Neural progenitor cell (in vitro differentiated cells): ENCODE measurements around the gene PHOSPHO1. TPM values are rescaled to one million over a fixed set of nuclear protein-coding genes. Genes with fewer than 3 reads are reported as not detected.
A peak's percentile ranks its signal among the peaks of the same experiment; 100 is the strongest.
"Not testable (repeated sequence)": the region's sequence is repeated elsewhere in the genome, so short reads cannot be mapped to it uniquely, and the experiment has no call there.

Source experiments
- DNase-seq: peaks from one replicate; pipeline ENCODE4 v3.0.0-alpha.2; 2016; ENCODE audit warnings: low spot score
- H2AFZ ChIP-seq: fragments of 200-600 bp; sonication (generic); replicated peaks from 2 replicates; pipeline ENCODE4 v1.6.1; 2016; ENCODE audit warnings: antibody characterized with exemption
- H3F3A ChIP-seq: fragments of 200-600 bp; sonication (generic); 2 replicates; pipeline ENCODE4 v1.6.1; 2016; ENCODE audit warnings: antibody characterized with exemption, low read depth
- H3K27ac ChIP-seq: fragments of 200-600 bp; sonication (generic); 2 replicates; pipeline ENCODE4 v1.5.1; 2016; ENCODE audit warnings: mild to moderate bottlenecking
- H3K27me3 ChIP-seq: fragments of 200-600 bp; sonication (generic); 2 replicates; pipeline ENCODE4 v1.6.1; 2016; ENCODE audit warnings: mild to moderate bottlenecking, moderate library complexity
- H3K36me3 ChIP-seq: fragments of 200-600 bp; sonication (generic); 2 replicates; pipeline ENCODE4 v1.5.1; 2016
- H3K4me1 ChIP-seq: fragments of 200-600 bp; sonication (generic); 2 replicates; pipeline ENCODE4 v1.6.1; 2016; ENCODE audit warnings: mixed run types
- H3K4me2 ChIP-seq: fragments of 200-600 bp; sonication (generic); 2 replicates; pipeline ENCODE4 v1.6.1; 2016
- H3K4me3 ChIP-seq: fragments of 200-600 bp; sonication (generic); 2 replicates; pipeline ENCODE4 v1.5.1; 2016
- H3K79me2 ChIP-seq: fragments of 200-600 bp; sonication (generic); 2 replicates; pipeline ENCODE4 v1.6.1; 2016; ENCODE audit warnings: low read depth
- H3K9ac ChIP-seq: fragments of 200-600 bp; sonication (generic); 2 replicates; pipeline ENCODE4 v1.6.1; 2016
- H3K9me3 ChIP-seq: fragments of 200-600 bp; sonication (generic); 2 replicates; pipeline ENCODE4 v1.5.1; 2016; ENCODE audit warnings: low read depth
- H4K20me1 ChIP-seq: fragments of 200-600 bp; sonication (generic); 2 replicates; pipeline ENCODE4 v1.6.1; 2016; ENCODE audit warnings: low read depth
- H3K27ac Mint-ChIP-seq: 3 replicates; pipeline ENCODE4 v1.8.0; 2021; ENCODE audit warnings: mixed read lengths
- H3K27me3 Mint-ChIP-seq: 2 replicates; pipeline ENCODE4 v1.8.0; 2022; ENCODE audit warnings: low read depth, mild to moderate bottlenecking, inconsistent platforms, moderate library complexity, mixed read lengths; ENCODE audit not compliant: insufficient read depth
- H3K36me3 Mint-ChIP-seq: 3 replicates; pipeline ENCODE4 v1.8.0; 2021; ENCODE audit warnings: mixed read lengths
- H3K4me1 Mint-ChIP-seq: 3 replicates; pipeline ENCODE4 v1.8.0; 2021; ENCODE audit warnings: mixed read lengths
- H3K4me3 Mint-ChIP-seq: 3 replicates; pipeline ENCODE4 v1.8.0; 2021; ENCODE audit warnings: mild to moderate bottlenecking, moderate library complexity, mixed read lengths
- H3K9me3 Mint-ChIP-seq: 3 replicates; pipeline ENCODE4 v1.8.0; 2020; ENCODE audit warnings: mixed read lengths
- EZH2 ChIP-seq: fragments of 200-600 bp; sonication (generic); IDR thresholded peaks from 2 replicates; pipeline ENCODE4 v1.6.1; 2017; ENCODE audit warnings: antibody characterized with exemption, mild to moderate bottlenecking, moderate library complexity
- EZH2phosphoT487 ChIP-seq: fragments of 200-600 bp; sonication (generic); IDR thresholded peaks from 2 replicates; pipeline ENCODE4 v1.6.1; 2017; ENCODE audit warnings: antibody characterized with exemption
- total RNA-seq: library from RNA; depleted of rRNA; stranded (reverse); fragments of >200 nt; gene quantifications from 2 replicates; pipeline ENCODE4 v1.2.3, GENCODE V29; 2015; ENCODE audit warnings: low replicate concordance
- TF ChIP-seq, protein P1 (sequence below): fragments of 200-600 bp; sonication (generic); IDR thresholded peaks from 2 replicates; pipeline ENCODE4 v1.5.1; 2017; ENCODE audit warnings: antibody characterized with exemption, mild to moderate bottlenecking

Gene PHOSPHO1
- total RNA-seq, 1 donor from 2014 or later: not detected

- Mint-ChIP-seq H3K9me3 (peaks cover 30% of the 10 kb centered on the region), H3K27me3 (peaks cover 9% of the 10 kb centered on the region), H3K27ac (no peak overlapping the region), H3K4me3 (no peak overlapping the region), H3K4me1 (no peaks in the 10 kb centered on the region), H3K36me3 (peaks cover 1% of the 10 kb centered on the region)
- Histone ChIP-seq H3K4me1 (no peaks in the 10 kb centered on the region), H3K79me2 (no peaks in the 10 kb centered on the region), H3K9ac (no peak overlapping the region), H3K27me3 (no peaks in the 10 kb centered on the region), H3K4me2 (no peak overlapping the region), H3K4me3 (no peak overlapping the region), H3K9me3 (no peaks in the 10 kb centered on the region), H3K27ac (no peak overlapping the region), H3K36me3 (no peaks in the 10 kb centered on the region), H3F3A (no peaks in the 10 kb centered on the region), H2AFZ (no peak overlapping the region), H4K20me1 (no peaks in the 10 kb centered on the region)
- no peak for TF ChIP-seq EZH2phosphoT487
- no peak for TF ChIP-seq EZH2
- TF ChIP-seq, protein P1, sequence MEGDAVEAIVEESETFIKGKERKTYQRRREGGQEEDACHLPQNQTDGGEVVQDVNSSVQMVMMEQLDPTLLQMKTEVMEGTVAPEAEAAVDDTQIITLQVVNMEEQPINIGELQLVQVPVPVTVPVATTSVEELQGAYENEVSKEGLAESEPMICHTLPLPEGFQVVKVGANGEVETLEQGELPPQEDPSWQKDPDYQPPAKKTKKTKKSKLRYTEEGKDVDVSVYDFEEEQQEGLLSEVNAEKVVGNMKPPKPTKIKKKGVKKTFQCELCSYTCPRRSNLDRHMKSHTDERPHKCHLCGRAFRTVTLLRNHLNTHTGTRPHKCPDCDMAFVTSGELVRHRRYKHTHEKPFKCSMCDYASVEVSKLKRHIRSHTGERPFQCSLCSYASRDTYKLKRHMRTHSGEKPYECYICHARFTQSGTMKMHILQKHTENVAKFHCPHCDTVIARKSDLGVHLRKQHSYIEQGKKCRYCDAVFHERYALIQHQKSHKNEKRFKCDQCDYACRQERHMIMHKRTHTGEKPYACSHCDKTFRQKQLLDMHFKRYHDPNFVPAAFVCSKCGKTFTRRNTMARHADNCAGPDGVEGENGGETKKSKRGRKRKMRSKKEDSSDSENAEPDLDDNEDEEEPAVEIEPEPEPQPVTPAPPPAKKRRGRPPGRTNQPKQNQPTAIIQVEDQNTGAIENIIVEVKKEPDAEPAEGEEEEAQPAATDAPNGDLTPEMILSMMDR: no peak
- no peak for DNase-seq
These were observed 46.8 kb downstream of the PHOSPHO1 start for GRCh38 chr17:49183801-49184200.

DNA sequence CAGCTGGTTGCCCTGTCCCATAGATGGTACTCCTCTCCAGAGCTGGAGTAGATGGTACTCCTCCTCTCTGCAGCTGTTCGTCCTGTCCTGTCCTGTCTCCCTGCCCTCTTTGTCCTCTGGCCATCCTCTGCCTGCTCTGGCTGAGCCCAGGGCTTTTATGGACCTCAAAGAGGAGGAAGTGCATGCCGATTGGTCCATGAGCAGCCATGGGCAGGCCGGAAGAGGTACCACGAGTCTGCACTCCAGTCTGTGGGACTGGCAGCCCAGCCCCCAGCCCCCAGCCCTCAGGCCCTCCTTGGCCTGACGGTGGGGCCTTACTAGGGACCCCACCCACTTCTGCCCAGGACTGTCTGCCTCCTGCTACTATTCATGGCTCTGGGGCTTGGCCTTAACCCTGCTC lies 47.2 kb downstream of the PHOSPHO1 start:
- peaks cover 30% of the 10 kb centered on the region for H3K9me3 Mint-ChIP-seq
- no peaks in the 10 kb centered on the region for H3K9me3 ChIP-seq

DNA sequence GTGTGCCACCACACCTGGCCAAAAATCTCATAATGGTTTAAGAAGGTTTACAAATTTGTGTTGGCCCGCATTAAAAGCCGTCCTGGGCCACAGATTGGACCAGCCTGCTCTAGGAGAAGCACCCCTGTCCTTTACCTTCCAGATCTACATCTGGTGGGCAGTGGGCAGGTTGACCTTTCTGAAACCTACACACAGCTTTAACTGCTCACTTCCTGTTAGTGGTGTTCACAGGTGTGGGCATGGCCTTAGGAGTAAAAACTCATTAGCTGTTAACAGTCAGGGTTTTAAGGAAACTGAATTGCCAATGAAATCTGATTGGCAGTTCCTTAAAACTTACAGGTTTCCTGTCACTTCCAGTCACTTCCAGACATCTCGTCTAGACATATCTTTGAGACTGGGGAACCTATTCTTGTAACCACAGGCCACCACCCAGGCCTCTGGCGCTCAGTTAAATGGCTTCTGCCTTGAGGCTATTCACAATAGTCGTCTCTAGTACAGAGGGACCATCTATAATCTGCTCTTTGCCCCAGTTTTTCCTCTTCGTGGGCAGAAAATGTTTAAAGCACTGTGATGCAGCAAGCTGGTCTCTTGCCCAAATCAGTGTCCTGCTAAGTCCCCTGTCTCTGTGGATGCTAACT lies 49.5 kb downstream of the PHOSPHO1 start:
- Mint-ChIP-seq H3K27me3 (peaks cover 8% of the 10 kb centered on the region), H3K27ac (no peak overlapping the region), H3K4me1 (no peaks in the 10 kb centered on the region), H3K36me3 (no peaks in the 10 kb centered on the region), H3K9me3 (peaks cover 39% of the 10 kb centered on the region), H3K4me3 (no peak overlapping the region)
- Histone ChIP-seq H3K4me2 (no peak overlapping the region), H3K27ac (no peak overlapping the region), H3K4me1 (no peaks in the 10 kb centered on the region), H3K27me3 (no peaks in the 10 kb centered on the region), H3K36me3 (no peaks in the 10 kb centered on the region), H3K4me3 (no peak overlapping the region), H3F3A (no peaks in the 10 kb centered on the region), H2AFZ (no peak overlapping the region), H3K79me2 (no peaks in the 10 kb centered on the region), H3K9me3 (peaks cover 4% of the 10 kb centered on the region), H4K20me1 (no peaks in the 10 kb centered on the region), H3K9ac (no peak overlapping the region)
- TF ChIP-seq EZH2: no peak
- TF ChIP-seq EZH2phosphoT487: no peak
- no peak for DNase-seq

More for the DNA sequence above, 47.2 kb downstream of the PHOSPHO1 start:
- H3K4me1 Mint-ChIP-seq: no peaks in the 10 kb centered on the region
- Histone ChIP-seq H3K27me3 (no peaks in the 10 kb centered on the region), H3K36me3 (no peaks in the 10 kb centered on the region), H3K27ac (no peak overlapping the region), H3K79me2 (no peaks in the 10 kb centered on the region), H3K4me1 (no peaks in the 10 kb centered on the region), H4K20me1 (no peaks in the 10 kb centered on the region), H3F3A (no peaks in the 10 kb centered on the region), H3K4me3 (no peak overlapping the region), H2AFZ (no peak overlapping the region), H3K9ac (no peak overlapping the region), H3K4me2 (no peak overlapping the region)
- H3K27me3 Mint-ChIP-seq: peaks cover 8% of the 10 kb centered on the region
- no peak overlapping the region for H3K27ac Mint-ChIP-seq
- TF ChIP-seq EZH2 (no peak), EZH2phosphoT487 (no peak)
- TF ChIP-seq, protein P1: no peak
- H3K36me3 Mint-ChIP-seq: peaks cover 1% of the 10 kb centered on the region
- no peak overlapping the region for H3K4me3 Mint-ChIP-seq
- no peak for DNase-seq

- no peak overlapping the region for H2AFZ ChIP-seq
- H3F3A ChIP-seq: no peaks in the 10 kb centered on the region
- Mint-ChIP-seq H3K27ac (no peak overlapping the region), H3K36me3 (no peaks in the 10 kb centered on the region), H3K27me3 (peaks cover 6% of the 10 kb centered on the region), H3K4me1 (no peaks in the 10 kb centered on the region), H3K9me3 (peaks cover 39% of the 10 kb centered on the region), H3K4me3 (no peak overlapping the region)
- no peaks in the 10 kb centered on the region for H3K36me3 ChIP-seq
- H3K4me3 ChIP-seq: no peak overlapping the region
- no peaks in the 10 kb centered on the region for H3K4me1 ChIP-seq
- H3K27me3 ChIP-seq: no peaks in the 10 kb centered on the region
- H3K9ac ChIP-seq: no peak overlapping the region
- TF ChIP-seq, protein P1: peak; percentile 87
- TF ChIP-seq EZH2: no peak
- peak; percentile 66 for DNase-seq
- no peaks in the 10 kb centered on the region for H4K20me1 ChIP-seq
- peaks cover 10% of the 10 kb centered on the region for H3K9me3 ChIP-seq
- H3K79me2 ChIP-seq: no peaks in the 10 kb centered on the region
- H3K4me2 ChIP-seq: no peak overlapping the region
- no peak overlapping the region for H3K27ac ChIP-seq
These were observed 50.3 kb downstream of the PHOSPHO1 start for GRCh38 chr17:49180303-49180702.

- H3K4me1 Mint-ChIP-seq, H3K9me3 ChIP-seq, H3K36me3 Mint-ChIP-seq, H3K79me2 ChIP-seq, H3F3A ChIP-seq, H3K27me3 ChIP-seq, H2AFZ ChIP-seq, H3K27ac Mint-ChIP-seq, H3K4me2 ChIP-seq, H3K27me3 Mint-ChIP-seq, H3K36me3 ChIP-seq, H3K27ac ChIP-seq, H3K4me1 ChIP-seq, DNase-seq, H3K4me3 ChIP-seq, H3K4me3 Mint-ChIP-seq, H4K20me1 ChIP-seq, H3K9ac ChIP-seq: not testable (repeated sequence)
- peaks cover 33% of the 10 kb centered on the region for H3K9me3 Mint-ChIP-seq
These were observed 54.6 kb downstream of the PHOSPHO1 start for GRCh38 chr17:49175978-49176377.
